ENCODE data around the gene TMEM86B.

The TMEM86B gene, protein sequence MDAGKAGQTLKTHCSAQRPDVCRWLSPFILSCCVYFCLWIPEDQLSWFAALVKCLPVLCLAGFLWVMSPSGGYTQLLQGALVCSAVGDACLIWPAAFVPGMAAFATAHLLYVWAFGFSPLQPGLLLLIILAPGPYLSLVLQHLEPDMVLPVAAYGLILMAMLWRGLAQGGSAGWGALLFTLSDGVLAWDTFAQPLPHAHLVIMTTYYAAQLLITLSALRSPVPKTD

DNA sequence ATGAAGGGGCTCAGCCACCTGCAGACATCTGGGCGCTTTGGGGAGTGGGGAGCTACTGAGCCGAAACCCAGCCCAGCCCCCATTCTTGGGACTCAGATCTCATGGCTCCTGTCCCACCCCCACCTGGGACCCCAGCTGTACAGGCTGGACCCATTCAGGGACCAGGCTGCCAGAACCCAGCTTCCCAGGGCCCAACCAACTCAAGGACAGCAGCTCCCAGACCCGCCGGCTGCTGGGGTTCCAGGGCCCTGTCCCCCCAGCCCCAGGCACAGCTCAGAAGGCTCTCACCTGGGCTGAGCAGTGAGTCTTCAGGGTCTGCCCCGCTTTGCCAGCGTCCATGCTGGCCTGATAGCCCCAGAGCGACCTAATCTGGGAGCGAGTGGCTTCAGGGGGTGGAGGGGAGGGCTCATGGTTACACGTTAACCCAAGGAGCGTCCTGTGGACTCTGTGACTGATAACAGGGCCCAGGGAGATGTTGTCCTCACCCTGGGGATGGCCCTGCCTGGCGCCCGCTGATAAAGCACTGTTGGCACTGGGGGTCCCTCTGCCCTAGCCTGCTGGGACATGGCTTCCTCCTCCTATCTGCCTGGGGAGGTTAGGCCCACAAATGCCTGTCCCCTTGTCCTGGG, at the start of gene TMEM86B:
TSS of gene TMEM86B (minus strand) at position 361 of the 629 bp plus-strand sequence. CDS start at position 339, 22 bp downstream.
- in situ Hi-C loops (cut with MboI; ENCODE audit: low sequenced_read_pairs) = no loop called here

DNA sequence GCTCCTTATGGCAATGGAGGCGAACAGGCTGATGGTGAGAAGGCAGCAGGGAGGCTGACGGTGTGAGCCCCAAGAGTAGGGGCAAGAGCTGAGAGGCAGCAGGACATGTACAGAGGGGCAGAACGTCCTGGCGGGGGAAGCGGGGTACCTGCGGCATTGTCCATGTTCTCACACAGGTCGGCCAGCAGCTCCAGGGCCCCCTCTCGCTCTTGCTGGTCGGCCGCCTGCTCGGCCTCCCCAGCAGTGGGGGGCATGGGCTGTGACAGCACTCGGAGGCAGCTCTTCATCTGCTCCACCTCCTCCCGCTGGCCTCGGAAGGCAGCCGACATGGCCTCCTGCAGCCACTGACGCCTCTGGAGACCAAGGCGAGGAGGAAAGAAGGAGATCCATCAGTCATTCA, 48.9 kb upstream of the TMEM86B start:
- in situ Hi-C loops (cut with MboI; ENCODE audit: low sequenced_read_pairs) = no loop called here

DNA sequence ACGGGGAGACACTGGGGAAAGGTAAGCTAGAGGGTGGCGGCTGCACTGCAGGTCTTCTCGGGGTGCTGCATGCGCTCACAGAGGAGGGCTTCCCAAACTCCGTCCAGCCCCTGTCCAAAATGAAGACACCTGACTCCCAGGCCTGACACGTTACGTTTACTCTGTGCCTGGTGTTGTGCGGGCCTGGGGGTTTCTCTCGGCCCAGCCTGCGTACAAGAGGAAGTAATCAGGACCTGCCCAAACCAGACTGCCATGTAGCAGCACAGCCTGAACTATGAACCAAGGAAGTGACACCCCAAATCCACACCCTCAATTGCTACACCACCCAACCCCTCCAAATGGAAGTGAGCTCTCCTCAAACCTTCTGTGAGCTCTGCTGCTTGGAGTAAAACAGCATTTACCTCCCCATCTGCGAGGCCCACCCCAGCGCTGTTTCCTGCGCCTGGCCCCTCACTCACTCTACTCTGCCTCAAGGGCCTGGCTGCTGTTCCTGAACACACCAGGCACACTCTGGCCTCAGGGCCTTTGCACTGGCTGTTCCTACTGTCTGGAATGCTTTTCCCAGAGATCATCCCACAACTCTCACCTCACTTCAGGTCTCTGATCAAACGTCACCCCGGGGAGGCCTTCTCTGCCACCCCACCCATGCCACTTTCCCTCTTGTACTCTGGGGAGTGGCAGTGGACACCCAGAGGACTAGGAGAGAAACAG, 48.3 kb upstream of the TMEM86B start:
- in situ Hi-C loops (cut with MboI; ENCODE audit: low sequenced_read_pairs) = no loop called here

DNA sequence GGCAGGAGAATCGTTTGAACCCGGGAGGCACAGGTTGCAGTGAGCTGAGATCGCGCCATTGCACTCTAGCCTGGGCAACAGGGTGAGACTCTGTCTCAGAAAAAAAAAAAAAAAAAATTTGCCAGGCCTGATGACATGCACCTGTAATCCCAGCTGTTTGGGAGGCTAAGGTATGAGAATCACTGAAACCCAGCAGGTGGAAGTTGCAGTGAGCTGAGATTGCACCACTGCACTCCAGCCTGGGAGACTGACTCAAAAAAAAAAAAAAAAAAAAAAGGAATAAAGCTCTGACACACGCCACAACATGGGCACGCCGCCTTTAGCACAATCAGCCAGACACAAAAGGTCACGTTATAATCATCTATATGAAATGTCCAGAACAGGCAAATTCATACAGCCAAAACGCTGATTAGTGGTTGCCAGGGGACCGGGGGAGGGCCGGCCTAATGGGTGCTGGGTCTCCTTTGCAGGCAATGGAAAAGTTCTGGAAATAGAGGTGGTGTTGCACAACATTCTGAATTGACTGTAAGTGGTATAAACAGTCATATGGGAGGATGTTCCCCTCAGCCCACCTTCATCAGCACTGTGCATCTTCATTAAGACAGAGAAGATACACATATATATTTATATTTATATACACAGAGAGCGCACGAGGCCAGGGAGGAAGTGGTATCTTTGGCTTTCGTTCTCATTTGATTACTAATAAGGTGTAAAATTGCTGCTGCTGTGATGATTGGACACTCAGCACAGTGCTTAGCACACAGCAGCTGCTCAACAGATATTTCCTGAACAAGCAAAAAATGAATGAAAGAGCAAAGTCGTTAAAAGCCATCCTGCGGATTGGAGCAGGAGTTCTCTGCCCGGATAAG, 47.5 kb upstream of the TMEM86B start:
- in situ Hi-C loops (cut with MboI; ENCODE audit: low sequenced_read_pairs) = no loop called here

DNA sequence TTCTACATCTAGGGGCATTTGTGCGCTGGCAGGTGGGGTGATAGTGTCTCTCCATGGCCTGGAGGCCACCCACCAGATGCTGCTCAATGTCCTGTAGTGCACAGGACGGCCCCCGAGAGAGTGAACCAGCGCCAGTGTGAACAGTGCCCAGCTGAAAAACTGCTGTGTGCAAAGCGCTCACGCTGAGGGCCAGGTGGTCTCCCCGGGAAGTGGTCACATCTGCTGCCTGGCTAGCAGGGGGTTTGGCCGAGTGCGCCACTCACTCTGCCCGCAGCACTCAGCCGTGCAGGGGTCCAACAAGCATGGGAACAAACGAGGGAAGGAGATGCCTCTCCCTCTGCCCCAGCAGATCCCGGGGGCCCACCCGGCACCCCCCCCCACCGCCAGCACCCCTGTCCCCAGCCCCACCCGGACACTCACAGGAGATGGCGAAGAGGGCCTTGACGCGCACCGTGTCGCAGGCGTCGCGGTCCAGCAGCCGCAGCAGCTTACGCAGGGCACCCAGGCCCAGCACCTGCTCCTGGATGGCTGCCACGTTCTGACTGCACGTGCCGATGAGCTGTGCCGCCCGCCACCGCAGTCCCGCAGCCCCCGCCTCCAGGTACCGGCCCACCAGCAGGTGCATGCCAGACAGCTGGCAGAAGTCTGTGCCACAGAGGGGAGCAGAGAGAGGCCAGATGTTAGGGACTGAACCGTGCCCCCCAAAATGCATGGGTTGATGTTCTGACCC, 45.6 kb upstream of the TMEM86B start:
- in situ Hi-C loops (cut with MboI; ENCODE audit: low sequenced_read_pairs) = no loop called here

DNA sequence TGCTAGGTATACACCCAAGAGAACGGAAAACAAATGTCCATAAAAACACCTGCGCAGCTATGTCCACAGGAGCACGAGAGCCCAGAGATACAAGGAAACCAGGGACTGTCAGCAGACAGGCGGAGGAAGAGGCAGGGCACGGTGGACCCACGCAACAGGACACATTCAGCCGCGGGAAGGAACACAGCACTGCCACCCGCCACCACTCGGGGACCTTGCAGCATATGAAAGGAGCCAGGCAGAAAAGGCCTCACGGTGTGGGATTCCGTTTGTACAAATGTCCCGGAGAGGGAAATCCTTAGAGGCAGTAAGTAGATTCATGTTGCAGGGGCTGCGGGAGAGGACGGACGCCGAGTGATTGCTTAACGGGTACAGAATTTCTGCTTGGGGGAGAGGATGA, 43.6 kb upstream of the TMEM86B start:
- in situ Hi-C loops (cut with MboI; ENCODE audit: low sequenced_read_pairs) = no loop called here

DNA sequence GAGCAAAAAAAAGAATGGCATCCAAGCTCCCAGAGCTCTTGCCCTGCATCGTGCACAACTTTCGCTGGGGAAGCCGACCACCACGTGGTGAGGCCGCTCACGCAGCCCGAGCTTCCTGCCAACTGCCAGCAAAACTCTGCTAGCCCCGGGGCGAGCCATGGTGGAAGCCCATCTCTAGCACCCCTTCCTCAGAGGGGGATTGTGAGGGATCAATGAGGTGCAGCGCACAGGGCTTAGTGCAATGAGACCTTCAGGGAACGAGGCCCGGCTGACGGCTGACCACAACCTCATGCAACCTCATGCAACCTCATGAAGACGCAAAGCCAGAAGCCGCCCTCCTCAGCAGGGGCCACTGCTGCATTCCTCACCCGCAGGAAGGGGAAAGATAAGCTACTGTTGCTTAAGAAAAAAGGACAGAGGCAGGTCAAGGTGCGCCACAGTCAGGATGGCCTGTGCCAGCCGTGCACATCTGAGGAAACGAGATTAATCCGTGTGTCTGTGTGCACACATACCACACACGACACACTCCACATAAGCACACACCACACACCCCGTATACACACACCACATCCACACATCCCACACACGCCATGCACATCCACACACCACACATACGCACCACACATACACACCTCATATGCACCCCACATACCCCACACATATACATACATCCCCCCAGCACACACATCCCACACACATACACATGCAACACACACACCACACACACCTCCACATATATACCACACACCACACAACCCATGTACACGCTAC, 41.8 kb upstream of the TMEM86B start:
- in situ Hi-C loops (cut with MboI; ENCODE audit: low sequenced_read_pairs) = no loop called here

DNA sequence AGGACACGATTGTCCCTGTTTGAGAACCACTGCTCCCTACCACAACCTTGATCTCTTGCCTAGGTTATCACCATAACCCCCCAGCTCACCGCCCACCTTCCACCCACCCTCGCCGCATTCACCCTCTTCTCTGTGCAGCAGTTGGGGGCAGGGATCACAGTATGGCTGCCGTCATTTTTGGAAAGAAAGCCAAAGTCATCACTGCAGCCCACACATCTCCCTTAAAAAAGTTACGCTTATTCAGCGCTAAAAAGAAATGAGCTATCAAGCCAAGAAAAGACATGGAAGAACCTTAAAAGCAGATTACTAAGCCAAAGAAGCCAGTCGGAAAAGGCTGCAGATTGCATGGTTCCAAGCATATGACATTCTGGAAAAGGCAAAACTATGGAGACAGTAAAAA, 40.7 kb upstream of the TMEM86B start:
- in situ Hi-C loops (cut with MboI; ENCODE audit: low sequenced_read_pairs) = no loop called here

DNA sequence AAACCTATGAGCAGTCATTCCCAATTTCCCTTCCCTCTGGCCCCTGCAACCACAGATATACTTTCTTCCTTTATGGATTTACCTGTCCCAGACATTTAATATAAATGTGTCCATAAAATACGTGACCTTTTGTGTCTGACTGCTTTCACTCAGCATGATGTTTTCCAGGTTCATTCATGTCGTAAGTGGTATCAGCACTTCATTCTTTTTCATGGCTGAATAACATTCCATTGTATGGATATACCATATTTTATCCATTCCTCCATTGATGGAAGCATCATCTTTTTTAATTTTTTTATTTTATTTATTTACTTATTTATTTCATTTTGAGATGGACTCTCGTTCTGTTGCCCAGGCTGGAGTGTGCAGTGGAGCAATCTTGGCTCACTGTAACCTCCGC, 38.3 kb upstream of the TMEM86B start:
- in situ Hi-C loops (cut with MboI; ENCODE audit: low sequenced_read_pairs) = no loop called here

DNA sequence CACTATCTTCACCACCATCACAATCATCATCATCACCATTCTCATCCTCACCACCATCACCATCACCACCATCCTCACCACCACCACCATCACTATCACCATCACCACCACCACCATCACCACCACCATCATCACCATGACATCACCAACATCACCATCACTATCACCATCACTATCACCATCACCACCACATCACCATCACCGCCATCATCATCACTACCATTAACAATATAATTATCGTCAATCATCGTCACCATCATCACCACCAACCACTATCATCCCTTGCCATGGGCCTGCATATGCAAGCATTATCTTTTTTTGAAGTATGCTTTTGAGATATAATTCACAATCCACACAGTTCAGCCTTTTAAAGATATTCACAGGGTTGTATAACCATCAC, 37.8 kb upstream of the TMEM86B start:
- in situ Hi-C loops (cut with MboI; ENCODE audit: low sequenced_read_pairs) = no loop called here

DNA sequence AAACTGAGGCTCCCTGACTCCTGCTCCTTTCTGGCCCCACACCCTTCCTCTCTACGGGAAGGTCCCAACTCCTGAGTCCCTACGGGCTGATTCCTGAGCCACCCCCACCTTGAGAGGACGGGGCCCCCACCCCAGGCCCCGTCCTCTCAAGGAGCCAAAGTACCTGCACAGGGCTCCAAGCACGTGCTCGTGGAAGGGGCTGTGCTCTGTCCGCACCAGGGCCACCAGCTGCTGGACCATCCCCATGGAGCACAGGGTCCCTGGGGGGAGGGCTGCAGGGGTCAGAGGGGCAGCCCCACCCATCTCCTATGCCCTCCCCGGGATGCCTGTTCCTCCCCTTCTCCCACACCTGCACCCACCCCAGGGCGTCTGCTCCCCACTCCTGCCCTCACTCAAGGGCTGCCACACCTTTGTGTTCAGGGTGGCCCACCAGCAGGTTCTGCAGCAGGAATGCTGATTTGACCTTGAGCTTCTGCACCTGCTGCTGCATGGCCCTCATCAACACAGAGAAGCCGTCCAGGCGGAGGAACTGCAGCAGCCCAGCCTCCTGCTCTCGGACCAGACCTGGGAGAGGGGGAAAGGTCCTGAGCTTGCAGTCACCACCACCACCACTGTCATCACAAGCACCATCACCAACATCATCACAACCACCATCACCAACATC, 37.3 kb upstream of the TMEM86B start:
- in situ Hi-C loops (cut with MboI; ENCODE audit: low sequenced_read_pairs) = no loop called here

DNA sequence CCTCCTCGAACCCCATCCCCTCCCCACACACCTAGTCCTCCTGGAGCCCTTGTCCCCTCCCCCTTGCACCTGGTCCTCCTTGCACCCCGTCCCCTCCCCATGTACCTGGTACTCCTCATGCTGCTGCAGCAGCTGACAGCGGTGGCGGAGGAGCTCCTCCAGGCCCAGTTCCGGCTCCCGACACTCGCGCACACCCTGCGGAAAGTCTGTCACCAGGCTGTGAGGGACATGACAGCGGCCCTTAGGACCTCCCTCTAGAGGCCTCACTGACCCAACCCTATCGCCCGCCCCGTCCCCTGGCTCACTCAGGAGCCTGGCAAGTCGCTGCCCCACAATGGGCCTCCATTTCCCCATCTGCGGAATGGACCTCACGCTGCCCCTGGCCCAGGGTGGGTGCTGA, 36.6 kb upstream of the TMEM86B start:
- in situ Hi-C loops (cut with MboI; ENCODE audit: low sequenced_read_pairs) = no loop called here

DNA sequence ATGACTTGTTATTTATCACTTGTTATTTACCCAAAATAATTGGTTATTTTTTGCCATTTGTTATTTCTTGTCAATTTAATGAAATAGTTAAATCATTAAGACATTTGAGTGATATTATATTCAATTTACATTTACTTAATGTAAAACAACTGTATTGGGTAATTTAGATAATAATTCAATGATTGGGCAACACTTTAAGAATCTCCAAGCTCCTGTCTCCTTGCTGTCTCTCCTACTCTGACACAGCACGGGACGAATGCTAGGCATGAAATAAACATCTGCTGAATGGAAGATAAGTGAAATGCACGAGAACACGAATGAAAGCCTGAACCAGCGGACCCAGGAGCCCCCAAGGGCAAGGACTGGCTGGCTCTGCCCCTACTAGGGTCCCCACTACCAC, 36.0 kb upstream of the TMEM86B start:
- in situ Hi-C loops (cut with MboI; ENCODE audit: low sequenced_read_pairs) = no loop called here

DNA sequence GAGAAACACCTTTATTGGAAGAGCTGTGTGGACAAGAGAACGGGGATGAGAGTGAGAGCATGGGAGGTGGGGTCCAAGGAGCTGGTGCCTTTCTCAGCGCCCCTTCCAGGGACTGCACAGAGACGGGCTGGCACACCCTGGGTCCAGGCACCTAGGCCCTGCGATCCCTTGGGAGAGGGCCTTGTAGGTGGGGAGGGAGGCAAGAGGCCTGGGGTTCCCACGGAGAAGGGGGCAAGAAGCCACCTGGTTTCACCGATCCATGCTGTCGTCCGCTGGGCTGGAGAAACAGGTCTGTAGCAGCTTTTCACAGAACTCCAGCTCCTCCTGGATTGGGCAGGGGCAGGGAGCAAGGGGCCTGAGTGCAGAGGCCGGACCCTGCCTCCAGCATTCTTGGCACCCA, 33.8 kb upstream of the TMEM86B start:
- in situ Hi-C loops (cut with MboI; ENCODE audit: low sequenced_read_pairs) = no loop called here

DNA sequence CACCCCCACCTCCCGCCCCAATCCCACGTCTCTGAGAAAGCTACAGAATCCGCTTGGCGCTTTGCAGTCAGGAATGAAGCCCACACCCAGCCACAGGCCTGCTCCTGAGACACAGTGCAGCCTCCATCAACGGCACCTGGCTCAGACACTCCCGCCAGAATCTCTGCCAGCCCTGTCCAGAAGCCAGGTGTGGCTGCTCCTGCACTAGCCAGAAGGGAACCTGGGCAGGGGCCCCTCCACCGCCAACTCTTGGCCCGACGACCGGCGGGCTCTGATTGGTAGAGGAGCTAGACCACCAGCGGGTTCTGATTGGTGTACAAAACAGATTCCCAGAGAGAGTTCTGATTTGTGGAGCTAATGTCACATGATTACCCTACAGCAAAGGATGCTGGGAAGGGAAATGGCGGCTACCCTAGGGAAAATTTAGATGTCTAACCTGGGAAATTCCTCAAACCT, 33.1 kb upstream of the TMEM86B start:
- in situ Hi-C loops (cut with MboI; ENCODE audit: low sequenced_read_pairs) = no loop called here

DNA sequence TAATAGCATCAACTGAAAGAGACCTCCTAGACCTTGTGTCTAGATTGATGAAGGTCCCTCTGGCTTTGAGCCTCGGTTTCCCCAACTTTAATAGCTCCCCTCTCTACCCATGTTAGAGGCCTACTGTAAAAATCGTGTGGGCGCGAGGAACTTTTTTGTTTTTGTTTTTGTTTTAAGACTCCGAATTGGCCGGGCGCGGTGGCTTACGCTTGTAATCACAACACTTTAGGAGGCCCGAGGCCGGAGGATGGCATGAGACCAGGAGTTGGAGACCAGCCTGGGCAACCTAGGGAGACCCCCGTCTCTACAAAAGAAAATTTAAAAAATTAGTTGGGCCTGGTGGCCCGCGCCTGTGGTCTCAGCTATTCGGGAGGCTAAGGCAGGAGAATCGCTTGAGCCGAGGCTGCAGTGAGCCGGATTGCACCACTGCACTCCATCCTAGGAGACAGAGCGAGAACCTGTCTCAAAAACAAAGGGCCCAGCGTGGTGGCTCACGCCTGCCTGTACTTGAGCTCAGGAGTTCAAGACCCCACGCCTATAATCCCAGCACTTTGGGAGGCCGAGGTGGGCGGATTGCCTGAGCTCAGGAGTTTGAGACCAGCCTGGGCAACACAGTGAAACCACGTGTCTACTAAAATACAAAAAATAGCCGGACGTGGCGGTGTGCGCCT, 31.1 kb upstream of the TMEM86B start:
- in situ Hi-C loops (cut with MboI; ENCODE audit: low sequenced_read_pairs) = no loop called here

DNA sequence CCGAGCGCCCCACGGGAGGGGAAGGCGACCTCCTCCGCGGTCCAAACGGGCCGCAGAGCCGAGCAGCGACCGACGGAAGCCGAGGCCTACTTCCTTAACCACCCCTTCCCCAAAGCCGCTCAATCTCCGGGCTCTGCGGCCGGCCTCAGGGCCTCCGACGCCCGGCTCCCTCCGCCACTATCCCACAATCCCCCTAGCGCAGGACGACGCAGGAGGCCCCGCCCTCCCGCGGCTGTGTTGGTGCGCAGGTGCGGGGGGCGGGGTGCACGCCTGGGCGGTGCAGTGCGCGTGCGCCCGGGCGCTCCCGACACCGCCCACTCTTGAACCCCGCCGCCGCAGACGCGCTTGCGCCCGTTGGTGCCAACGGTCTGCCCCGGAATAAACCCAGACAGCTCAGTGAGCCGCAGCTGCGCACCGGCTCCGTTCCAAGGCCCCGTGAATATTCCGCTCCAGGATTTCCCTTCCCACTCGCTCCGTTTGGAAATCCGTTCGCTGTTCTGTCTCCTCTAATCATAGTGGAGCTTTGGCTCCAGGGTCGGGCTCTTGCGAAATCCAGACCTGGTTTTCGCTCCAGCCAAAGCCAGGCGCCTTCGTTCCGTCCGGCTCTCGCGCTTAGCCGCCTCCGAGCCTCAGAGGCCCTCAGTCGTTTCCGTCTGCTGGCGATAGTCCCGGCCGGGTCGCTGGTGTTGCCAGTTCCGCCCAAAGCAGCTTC, 30.4 kb upstream of the TMEM86B start, which contains the start of gene PPP6R1:
TSS of gene PPP6R1 (minus strand) at position 190 of the 712 bp plus-strand sequence. CDS start 11,914 bp downstream, outside the sequence.
- in situ Hi-C loops (cut with MboI; ENCODE audit: low sequenced_read_pairs) = no loop called here

DNA sequence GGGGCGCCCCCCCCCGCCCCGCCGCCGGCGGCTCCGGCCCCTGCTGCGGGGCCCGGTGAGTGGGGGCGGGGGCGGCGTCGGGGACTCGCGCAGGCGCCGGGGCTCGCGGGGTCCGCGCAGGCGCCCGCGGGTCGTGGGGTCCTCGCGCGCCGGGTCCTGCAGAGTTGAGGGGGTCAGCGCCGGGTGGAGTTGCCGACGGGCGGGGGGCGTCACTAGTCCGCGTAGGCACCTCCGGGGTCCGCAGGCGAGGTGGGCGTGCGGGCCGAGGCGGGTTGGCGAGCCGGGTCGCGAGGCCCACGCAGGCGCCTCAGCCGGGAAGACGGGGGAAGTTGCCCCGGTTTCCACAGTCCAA, 29.9 kb upstream of the TMEM86B start:
- in situ Hi-C loops (cut with MboI; ENCODE audit: low sequenced_read_pairs) = no loop called here
